Sigmoid colon (tissue), 7 donors: ENCODE measurements around the gene PVALB. TPM values are rescaled to one million over a fixed set of nuclear protein-coding genes. Genes with fewer than 3 reads are reported as not detected.

Experiments
- DNase-seq: peaks from one replicate; pipeline ENCODE4 v3.0.0-alpha.2; 2019
- H3K27ac ChIP-seq, 4 donors: fragments of 200-600 bp; sonication (generic); one replicate each; pipeline ENCODE4 v1.5.1; 2016 to 2019; ENCODE audit warnings: mild to moderate bottlenecking in 1 of 4
- H3K27me3 ChIP-seq, 3 donors: fragments of 200-600 bp; sonication (generic); one replicate each; pipeline ENCODE4 v1.5.1; 2019; ENCODE audit warnings: mild to moderate bottlenecking in 1 of 3
- H3K36me3 ChIP-seq, 4 donors: fragments of 200-600 bp; sonication (generic); one replicate each; pipeline ENCODE4 v1.5.1; 2016 to 2019
- H3K4me1 ChIP-seq, 4 donors: fragments of 200-600 bp; sonication (generic); one replicate each; pipeline ENCODE4 v1.5.1; 2017 to 2019
- H3K4me3 ChIP-seq, 4 donors: fragments of 200-600 bp; sonication (generic); one replicate each; pipeline ENCODE4 v1.5.1; 2017 to 2019; ENCODE audit warnings: mild to moderate bottlenecking in 2 of 4, moderate library complexity in 1 of 4
- H3K9me3 ChIP-seq, 4 donors: fragments of 200-600 bp in 3 of 4; sonication (generic) in 3 of 4; one replicate each; pipeline versions ENCODE4 v1.5.1 to v1.6.1; 2013 to 2019
- EP300 ChIP-seq, 4 donors: sonication (generic); formaldehyde crosslinking; IDR thresholded peaks; one replicate each; pipeline ENCODE4 v1.6.1; 2017; ENCODE audit warnings: antibody characterized with exemption in 4 of 4
- POLR2A ChIP-seq, 2 donors: fragments of 450-650 bp; IDR thresholded peaks; one replicate each; pipeline ENCODE4 v1.6.1; 2016; ENCODE audit warnings: antibody characterized with exemption in 2 of 2, mild to moderate bottlenecking in 2 of 2, moderate library complexity in 2 of 2
- POLR2AphosphoS5 ChIP-seq, 4 donors: sonication (generic); formaldehyde crosslinking; IDR thresholded peaks; one replicate each; pipeline ENCODE4 v1.6.1; 2017; ENCODE audit warnings: antibody characterized with exemption in 4 of 4
- WGBS, 2 donors: extraction: QIAGEN DNeasy Blood & Tissue Kit; methylation state at CpG; one replicate each; pipeline ENCODE4 v1.1.7; 2013; 5-methylcytosine and 5-hydroxymethylcytosine counted together
- intact Hi-C: fragments of 100-400 bp; cut with DNase I; formaldehyde crosslinking; loops from one replicate; pipeline ENCODE4 v1.15.1; 2023
- polyA plus RNA-seq, 3 donors: library from polyadenylated mRNA; stranded (reverse); fragments of 200-250 nt; gene quantifications; one replicate each; pipeline ENCODE4 v1.2.3, GENCODE V29; 2013
- total RNA-seq, 4 donors: library from RNA; depleted of rRNA; stranded (reverse); fragments of >200 nt; gene quantifications; one replicate each; pipeline ENCODE4 v1.1.0, GENCODE V29; 2016
- TF ChIP-seq, protein P1 (sequence below), 4 experiments: fragments of 450-650 bp in 3 of 4; fragments of 200-600 bp in 1 of 4; IDR thresholded peaks; one replicate each; pipeline ENCODE4 v1.5.1; 2016 to 2019; ENCODE audit warnings: antibody characterized with exemption in 4 of 4, mild to moderate bottlenecking in 3 of 4, moderate library complexity in 2 of 4
- donor health status: healthy with polysubstance abuse.
- donor health status: Bipolar disorder and iron deficiency.
- donor health status: healthy.

The PVALB gene
- total and polyA plus RNA-seq, 7 donors: not detected

GRCh38 chr22:36819112-36819511 lies 2.3 kb upstream of the PVALB start:
- H3K27me3 ChIP-seq: peaks cover 30 to 65% (median 49%) of the 10 kb centered on the region in 3 donors
- no peak overlapping the region for H3K4me3 ChIP-seq
- no peaks in the 10 kb centered on the region for H3K36me3 ChIP-seq
- no peak overlapping the region for H3K27ac ChIP-seq
- DNase-seq: no peak
- H3K9me3 ChIP-seq: no peaks in the 10 kb centered on the region
- TF ChIP-seq, protein P1, sequence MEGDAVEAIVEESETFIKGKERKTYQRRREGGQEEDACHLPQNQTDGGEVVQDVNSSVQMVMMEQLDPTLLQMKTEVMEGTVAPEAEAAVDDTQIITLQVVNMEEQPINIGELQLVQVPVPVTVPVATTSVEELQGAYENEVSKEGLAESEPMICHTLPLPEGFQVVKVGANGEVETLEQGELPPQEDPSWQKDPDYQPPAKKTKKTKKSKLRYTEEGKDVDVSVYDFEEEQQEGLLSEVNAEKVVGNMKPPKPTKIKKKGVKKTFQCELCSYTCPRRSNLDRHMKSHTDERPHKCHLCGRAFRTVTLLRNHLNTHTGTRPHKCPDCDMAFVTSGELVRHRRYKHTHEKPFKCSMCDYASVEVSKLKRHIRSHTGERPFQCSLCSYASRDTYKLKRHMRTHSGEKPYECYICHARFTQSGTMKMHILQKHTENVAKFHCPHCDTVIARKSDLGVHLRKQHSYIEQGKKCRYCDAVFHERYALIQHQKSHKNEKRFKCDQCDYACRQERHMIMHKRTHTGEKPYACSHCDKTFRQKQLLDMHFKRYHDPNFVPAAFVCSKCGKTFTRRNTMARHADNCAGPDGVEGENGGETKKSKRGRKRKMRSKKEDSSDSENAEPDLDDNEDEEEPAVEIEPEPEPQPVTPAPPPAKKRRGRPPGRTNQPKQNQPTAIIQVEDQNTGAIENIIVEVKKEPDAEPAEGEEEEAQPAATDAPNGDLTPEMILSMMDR (IDR thresholded peaks at IDR 0.05): no peak
- TF ChIP-seq POLR2A (IDR thresholded peaks at IDR 0.05) (no peak), POLR2AphosphoS5 (IDR thresholded peaks at IDR 0.05) (no peak), EP300 (IDR thresholded peaks at IDR 0.05) (no peak)
- peaks cover 0 to 14% (median 13%) of the 10 kb centered on the region in 4 donors for H3K4me1 ChIP-seq
- WGBS, 2 donors: 29 to 42% methylated on average over 9 of the region's 9 CpGs
- intact Hi-C loops: no loop called here

DNA sequence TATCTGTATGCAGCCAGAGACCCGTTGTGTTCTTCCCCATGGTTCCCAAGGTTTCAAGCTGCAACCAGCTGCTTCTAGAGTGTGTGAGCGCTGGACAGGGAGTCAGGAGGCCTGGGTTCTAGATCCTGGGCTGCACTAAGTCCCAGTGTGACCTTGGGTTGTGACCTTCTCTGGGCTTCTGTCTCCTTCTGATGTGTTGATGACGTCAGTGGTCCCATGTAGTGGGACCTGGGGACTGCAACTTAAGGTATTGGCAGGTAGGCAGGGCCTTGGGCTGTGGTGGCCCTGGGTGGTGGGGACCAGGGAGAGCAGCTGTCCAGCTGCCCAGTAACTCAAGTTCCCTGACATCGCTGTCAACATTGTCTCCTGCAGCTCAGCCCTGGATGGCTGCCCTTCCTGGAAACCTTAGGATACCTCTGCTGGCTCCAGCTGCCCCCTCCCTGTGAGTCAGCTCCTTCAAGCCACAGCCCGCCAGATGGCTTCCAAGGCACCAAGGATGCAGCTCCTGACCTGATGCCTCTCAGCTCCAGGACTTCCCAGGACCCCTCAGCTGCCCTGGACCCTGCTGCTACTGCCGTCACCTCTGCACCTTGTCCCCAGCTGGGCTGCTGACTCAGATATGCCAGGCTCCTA lies 1.3 kb upstream of the PVALB start:
- TF ChIP-seq, protein P1 (IDR thresholded peaks at IDR 0.05): no peak
- TF ChIP-seq POLR2AphosphoS5 (IDR thresholded peaks at IDR 0.05) (no peak), EP300 (IDR thresholded peaks at IDR 0.05) (no peak), POLR2A (IDR thresholded peaks at IDR 0.05) (no peak)
- Histone ChIP-seq H3K4me3 (no peak overlapping the region), H3K4me1 (peaks cover 0 to 14% (median 13%) of the 10 kb centered on the region in 4 donors), H3K36me3 (no peaks in the 10 kb centered on the region), H3K27me3 (peaks cover 30 to 65% (median 49%) of the 10 kb centered on the region in 3 donors), H3K27ac (no peak overlapping the region), H3K9me3 (no peaks in the 10 kb centered on the region)
- intact Hi-C loops: no loop called here
- no peak for DNase-seq
- WGBS, 2 donors: 67 to 85% methylated on average over 6 of the region's 6 CpGs

DNA sequence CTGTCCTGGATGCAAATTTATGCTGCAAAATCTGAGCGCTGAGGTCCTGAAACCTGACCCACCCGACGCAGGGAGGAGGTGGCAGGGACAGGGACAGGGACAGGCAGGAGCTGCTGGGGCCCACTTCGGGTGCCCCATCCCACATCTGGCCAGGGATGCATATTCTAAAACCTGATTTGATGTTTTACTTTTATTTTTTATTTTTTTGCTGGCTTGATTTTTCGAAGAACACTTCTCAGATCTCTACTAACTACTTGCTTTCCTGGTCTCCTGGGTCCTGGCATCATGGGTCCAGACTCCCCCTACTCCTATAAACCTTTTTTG lies 652 bp upstream of the PVALB start:
- 27 to 44% methylated on average over 5 of the region's 5 CpGs for WGBS, 2 donors
- peaks cover 0 to 14% (median 13%) of the 10 kb centered on the region in 4 donors for H3K4me1 ChIP-seq
- H3K27me3 ChIP-seq: peaks cover 30 to 65% (median 49%) of the 10 kb centered on the region in 3 donors
- no peak overlapping the region for H3K27ac ChIP-seq
- DNase-seq: no peak
- H3K4me3 ChIP-seq: peak overlapping the region in 1 of 4 donors; percentile 34
- intact Hi-C loops: no loop called here
- no peaks in the 10 kb centered on the region for H3K9me3 ChIP-seq
- TF ChIP-seq POLR2A (IDR thresholded peaks at IDR 0.05): no peak
- TF ChIP-seq, protein P1 (IDR thresholded peaks at IDR 0.05): no peak
- no peak for TF ChIP-seq EP300 (IDR thresholded peaks at IDR 0.05)
- no peak for TF ChIP-seq POLR2AphosphoS5 (IDR thresholded peaks at IDR 0.05)
- H3K36me3 ChIP-seq: no peaks in the 10 kb centered on the region

GRCh38 chr22:36816339-36816635 lies 548 bp downstream of the PVALB start:
- no peak for DNase-seq
- 3 to 5% methylated on average over 12 of the region's 12 CpGs for WGBS, 2 donors

More at GRCh38 chr22:36816339-36816635, 548 bp downstream of the PVALB start:
- peaks cover 0 to 14% (median 13%) of the 10 kb centered on the region in 4 donors for H3K4me1 ChIP-seq
- TF ChIP-seq, protein P1 (IDR thresholded peaks at IDR 0.05): no peak
- TF ChIP-seq POLR2AphosphoS5 (IDR thresholded peaks at IDR 0.05): no peak
- TF ChIP-seq EP300 (IDR thresholded peaks at IDR 0.05): no peak
- TF ChIP-seq POLR2A (IDR thresholded peaks at IDR 0.05): no peak
- no peak overlapping the region for H3K27ac ChIP-seq
- H3K27me3 ChIP-seq: peaks cover 30 to 65% (median 49%) of the 10 kb centered on the region in 3 donors
- H3K4me3 ChIP-seq: peak overlapping the region in 2 of 4 donors; percentile 34 to 37
- intact Hi-C loops: no loop called here
- no peaks in the 10 kb centered on the region for H3K36me3 ChIP-seq
- H3K9me3 ChIP-seq: no peaks in the 10 kb centered on the region
